Thyroid gland (tissue), 4 donors: Measurements from ENCODE around the gene PIEZO2.

Experiments
- POLR2A ChIP-seq, 2 donors: fragments of 450-650 bp; IDR thresholded peaks; one replicate each; pipeline ENCODE4 v1.6.1; 2017; ENCODE audit warnings: antibody characterized with exemption in 2 of 2, mild to moderate bottlenecking in 2 of 2, moderate library complexity in 1 of 2
- TF ChIP-seq, protein P1 (sequence below), 6 experiments: fragments of 200-600 bp in 3 of 6; fragments of 450-650 bp in 3 of 6; sonication (generic) in 3 of 6; IDR thresholded peaks; one replicate each; pipeline ENCODE4 v1.5.1; 2016 to 2019; ENCODE audit warnings: antibody characterized with exemption in 6 of 6, mild to moderate bottlenecking in 2 of 6, inconsistent platforms in 1 of 6, moderate library complexity in 1 of 6

DNA sequence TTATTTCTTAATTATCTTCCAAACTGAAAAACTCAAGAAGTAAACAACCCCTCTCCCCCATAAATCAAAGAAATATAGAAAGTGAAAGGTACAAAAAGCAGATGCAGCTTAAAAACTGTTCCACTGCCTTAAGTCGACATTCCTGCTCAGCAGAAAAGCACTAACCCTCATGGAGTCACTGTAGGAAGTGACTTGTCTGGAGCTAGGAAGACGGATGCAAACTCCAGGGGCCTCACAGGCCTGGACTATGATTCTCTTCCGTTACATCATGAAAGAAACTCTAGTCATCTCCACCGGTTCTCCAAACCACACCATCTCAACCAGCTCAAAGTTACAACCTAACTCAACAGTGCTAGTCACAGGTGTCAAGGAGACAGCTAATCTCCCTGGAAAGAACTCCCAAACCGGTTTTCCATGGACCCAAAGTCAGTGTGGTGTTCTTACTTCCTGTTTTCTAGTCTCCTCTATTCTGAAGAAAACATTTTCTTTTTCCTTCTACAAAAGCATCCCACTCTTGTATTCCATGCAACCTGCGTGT lies 128.4 kb downstream of the PIEZO2 start:
- no peak for TF ChIP-seq POLR2A (IDR thresholded peaks at IDR 0.05)
- TF ChIP-seq, protein P1, sequence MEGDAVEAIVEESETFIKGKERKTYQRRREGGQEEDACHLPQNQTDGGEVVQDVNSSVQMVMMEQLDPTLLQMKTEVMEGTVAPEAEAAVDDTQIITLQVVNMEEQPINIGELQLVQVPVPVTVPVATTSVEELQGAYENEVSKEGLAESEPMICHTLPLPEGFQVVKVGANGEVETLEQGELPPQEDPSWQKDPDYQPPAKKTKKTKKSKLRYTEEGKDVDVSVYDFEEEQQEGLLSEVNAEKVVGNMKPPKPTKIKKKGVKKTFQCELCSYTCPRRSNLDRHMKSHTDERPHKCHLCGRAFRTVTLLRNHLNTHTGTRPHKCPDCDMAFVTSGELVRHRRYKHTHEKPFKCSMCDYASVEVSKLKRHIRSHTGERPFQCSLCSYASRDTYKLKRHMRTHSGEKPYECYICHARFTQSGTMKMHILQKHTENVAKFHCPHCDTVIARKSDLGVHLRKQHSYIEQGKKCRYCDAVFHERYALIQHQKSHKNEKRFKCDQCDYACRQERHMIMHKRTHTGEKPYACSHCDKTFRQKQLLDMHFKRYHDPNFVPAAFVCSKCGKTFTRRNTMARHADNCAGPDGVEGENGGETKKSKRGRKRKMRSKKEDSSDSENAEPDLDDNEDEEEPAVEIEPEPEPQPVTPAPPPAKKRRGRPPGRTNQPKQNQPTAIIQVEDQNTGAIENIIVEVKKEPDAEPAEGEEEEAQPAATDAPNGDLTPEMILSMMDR (IDR thresholded peaks at IDR 0.05), result no peak
